GM18909 (cell line): ENCODE measurements around the gene TPM3.
"Not testable (repeated sequence)": the region's sequence is repeated elsewhere in the genome, so short reads cannot be mapped to it uniquely, and the experiment has no call there.

Experiments used
- ATAC-seq: cut with Tn5 transposase; IDR thresholded peaks from one replicate; pipeline ENCODE4 v1.9.1; 2021; ENCODE audit warnings: mild to moderate bottlenecking; ENCODE audit not compliant: unreplicated experiment, poor library complexity

Gene TPM3

DNA sequence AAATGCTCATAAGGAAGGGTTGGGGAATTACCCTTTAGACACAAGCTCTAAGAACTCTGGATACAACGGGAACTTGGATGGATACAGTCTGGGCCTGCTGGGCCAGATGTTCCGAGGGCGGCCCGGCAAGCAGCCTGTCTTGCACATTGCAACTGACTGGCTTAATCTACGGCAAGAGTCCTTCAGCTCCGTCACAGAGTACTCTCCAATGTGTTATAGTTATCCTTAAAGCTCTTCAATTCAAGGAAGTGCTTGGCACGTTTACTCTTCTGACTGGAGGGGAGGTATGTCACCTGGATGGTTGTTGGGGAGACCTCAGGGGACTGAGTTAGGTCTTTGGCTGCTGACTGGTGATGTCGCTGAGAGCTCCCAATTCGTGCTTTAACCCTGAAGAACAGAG lies 15.4 kb upstream of the TPM3 start:
- ATAC-seq = no peak

DNA sequence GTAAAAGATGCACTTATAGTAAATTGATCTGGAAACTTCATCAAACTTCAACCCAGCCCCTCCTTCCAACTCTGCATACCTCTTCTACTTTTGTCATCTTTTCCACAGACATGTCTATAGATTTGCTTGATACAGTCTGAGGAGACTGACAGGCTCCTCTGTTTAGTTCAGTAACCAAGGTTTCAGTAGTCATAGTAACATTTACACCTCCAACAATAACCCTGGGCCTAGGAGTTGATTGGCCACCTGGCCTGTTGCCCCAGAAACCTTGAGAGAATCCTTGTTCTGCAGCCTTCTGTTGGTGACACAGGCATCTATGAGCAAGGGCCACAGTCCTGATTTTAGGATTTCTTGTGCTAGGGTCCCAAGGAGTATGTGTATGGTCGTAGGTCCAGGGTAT lies 14.3 kb upstream of the TPM3 start, which contains the start of gene CFAP141:
TSS of gene CFAP141 (minus strand) at position 138 of the 400 bp plus-strand sequence. CDS start at position 112, 26 bp downstream.
- no peak for ATAC-seq

DNA sequence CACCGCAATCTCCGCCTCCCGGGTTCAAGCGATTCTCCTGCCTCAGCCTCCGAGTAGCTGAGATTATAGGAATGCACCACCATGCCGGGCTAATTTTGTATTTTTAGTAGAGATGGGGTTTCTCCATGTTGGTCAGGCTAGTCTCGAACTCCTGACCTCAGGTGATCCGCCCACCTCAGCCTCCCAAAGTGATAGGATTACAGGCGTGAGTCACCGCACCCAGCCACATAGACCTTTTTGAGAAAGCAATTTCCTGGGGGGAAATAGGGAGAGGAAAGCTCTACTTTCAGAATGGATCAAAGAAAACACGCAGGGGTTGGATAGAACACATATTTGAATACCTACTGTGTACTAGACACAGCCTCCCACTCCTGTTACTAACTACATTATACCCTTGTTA lies 13.9 kb upstream of the TPM3 start:
- ATAC-seq = not testable (repeated sequence)

DNA sequence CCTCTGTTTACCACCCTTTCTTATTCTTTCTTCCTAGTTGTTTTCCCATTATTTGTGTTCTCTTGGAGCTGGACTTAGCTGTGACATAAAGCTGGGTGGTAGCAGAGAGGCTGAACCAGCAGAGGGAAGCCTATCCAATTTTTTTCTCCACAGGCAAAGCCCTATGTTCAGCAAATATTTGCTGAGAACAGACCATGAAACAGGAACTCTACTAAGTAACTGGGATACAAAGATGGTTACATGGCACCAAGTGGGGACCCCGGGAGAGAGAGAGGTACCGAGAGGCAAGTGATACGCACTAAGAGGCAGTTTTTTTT lies 7.6 kb upstream of the TPM3 start:
- no peak for ATAC-seq

GRCh38 chr1:154198756-154199562 lies 7.1 kb upstream of the TPM3 start:
- ATAC-seq = no peak

GRCh38 chr1:154193821-154194220 lies 1.9 kb upstream of the TPM3 start:
- ATAC-seq = no peak

GRCh38 chr1:154192476-154192875 lies 576 bp upstream of the TPM3 start:
- no peak for ATAC-seq

GRCh38 chr1:154190550-154190949 lies 1.4 kb downstream of the TPM3 start:
- ATAC-seq = no peak

DNA sequence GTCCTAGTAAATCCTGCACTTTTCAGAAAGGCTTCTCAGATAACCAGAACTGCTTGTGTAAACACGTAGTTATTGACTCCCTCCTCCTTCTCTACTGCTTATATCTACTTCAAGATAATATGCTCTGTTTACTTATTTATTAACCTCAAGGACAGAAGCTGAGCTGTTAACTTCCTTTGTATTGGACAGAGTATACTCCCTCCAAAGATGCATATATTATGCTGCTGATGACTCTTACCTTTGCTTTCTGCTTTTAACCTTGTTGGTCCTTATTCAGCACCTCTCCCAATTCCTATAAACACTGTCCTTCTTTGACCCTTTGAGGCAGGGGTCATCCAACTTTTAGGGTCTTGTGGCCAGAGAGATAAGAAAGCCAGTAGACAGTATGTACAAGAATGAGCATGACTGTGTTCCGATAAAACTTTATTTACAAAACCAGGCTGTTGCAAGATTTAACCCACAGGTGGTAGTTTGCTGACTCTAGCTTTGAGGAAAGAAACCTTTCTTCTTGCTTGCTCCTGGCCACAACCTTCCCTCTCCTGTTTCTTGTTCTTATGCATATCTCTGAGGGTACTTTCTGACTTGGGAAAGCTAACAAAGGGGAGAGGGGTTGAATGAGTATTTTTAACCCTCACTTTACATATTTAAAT lies 4.9 kb downstream of the TPM3 start:
- no peak for ATAC-seq

DNA sequence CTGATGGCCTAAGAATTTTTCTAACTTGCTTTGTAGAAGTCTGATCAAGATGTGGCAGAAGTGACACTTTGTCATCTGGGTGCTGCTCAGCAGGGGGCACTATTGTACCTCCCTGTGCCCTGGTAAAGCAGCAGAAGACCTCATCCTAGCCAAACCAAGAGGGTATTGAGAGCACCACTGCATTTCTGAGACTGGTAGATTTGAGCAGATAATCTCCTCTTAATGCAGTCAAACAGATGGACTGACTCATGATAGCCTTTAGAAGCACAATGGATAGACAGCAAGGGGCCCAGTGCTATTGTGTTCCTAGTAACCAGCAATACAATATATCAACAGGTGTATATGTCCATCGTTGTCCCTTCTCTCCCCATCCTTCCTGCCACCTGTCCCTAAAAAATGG lies 5.7 kb downstream of the TPM3 start:
- ATAC-seq = no peak

- peak; percentile 74 for ATAC-seq
Observed at GRCh38 chr1:154183046-154183915, 8.6 kb downstream of the TPM3 start.

GRCh38 chr1:154182344-154183045 lies 9.4 kb downstream of the TPM3 start:
- ATAC-seq = peak; percentile 63

- no peak for ATAC-seq
Observed at GRCh38 chr1:154181944-154182343, 10.0 kb downstream of the TPM3 start.

DNA sequence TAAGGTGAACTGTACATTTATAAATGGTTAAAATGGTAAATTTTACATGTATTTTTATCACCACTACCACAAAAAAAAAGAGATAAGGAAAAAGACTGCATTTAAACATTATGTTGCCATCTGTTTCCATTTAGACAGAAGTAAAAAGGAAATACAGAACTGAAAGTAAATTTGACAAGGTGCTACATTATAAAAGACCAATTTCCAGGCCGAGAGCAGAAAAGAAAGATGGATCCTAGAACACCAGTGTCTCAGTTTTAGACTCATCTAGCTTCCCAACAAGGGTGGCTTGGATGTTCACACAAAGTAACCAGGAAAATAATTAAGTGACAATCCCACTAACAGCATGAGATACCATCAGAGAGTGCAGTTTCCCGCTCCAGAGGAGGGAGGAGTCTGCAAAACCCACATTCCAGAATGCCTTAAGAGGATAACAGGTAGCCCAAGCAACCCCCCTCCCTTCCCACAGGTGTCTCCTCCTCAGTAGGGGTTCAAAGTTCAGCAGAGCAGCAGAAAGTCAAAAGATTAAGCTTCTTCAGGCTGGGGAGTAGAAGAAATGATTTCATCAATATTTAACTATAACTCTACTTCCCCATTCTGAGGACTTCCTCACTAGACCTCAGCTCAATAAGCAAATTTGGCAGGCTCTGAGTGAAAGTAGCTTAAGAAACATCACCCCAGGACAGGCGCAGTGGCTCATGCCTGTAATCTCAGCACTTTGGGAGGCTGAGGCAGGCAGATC lies 11.8 kb downstream of the TPM3 start:
- no peak for ATAC-seq

GRCh38 chr1:154178911-154179811 lies 12.7 kb downstream of the TPM3 start:
- no peak for ATAC-seq

DNA sequence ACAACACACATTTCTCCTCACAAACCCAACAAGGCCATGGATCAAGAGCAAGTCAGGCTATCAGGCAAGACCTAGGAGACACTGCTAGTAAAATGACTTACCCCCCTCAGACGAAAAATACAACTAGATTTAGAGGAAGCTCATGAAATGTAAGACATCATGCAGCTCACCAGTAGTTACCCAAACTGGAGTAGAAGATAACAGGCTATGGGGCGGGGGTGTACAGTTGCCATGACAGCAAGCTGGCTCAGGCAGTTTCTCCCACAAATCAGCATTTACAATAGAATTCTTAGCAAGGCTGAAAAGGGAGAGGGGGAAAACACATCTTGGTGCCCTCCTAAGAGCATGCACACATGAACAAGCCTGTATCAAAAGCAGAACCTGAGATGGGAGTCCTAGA lies 13.9 kb downstream of the TPM3 start:
- no peak for ATAC-seq

- ATAC-seq = no peak
Observed at GRCh38 chr1:154176337-154176736, 15.6 kb downstream of the TPM3 start.

- no peak for ATAC-seq
Observed at GRCh38 chr1:154174654-154175053, 17.2 kb downstream of the TPM3 start.

DNA sequence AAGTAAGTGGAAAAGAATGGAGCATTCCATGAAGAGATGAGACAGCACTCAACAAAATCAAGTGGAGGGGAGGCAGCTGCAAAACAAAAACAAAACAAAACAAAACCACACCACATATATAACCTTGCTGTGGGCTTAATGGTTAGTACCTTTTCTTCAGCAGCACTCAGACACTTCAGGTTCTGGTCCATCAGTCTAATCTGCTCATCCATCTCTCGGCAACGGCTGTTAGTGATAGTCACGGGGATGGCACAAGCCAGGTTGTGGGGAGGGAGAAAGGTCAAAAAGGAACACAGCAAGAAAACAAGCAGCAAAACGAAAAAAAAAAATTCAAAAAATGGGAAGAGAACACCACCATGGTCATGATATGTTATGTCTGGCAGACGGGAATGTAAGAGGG lies 20.0 kb downstream of the TPM3 start:
- no peak for ATAC-seq
